SH-SY5Y (cell line): ENCODE data around the gene HSD11B2.

ENCODE experiments used
- GATA2 ChIP-seq: IDR thresholded peaks from 2 replicates; pipeline ENCODE4 v1.6.1; 2011; ENCODE audit warnings: mild to moderate bottlenecking, low read depth, low read length
- GATA3 ChIP-seq: IDR thresholded peaks from 2 replicates; pipeline ENCODE4 v1.6.1; 2011; ENCODE audit warnings: low read depth, mild to moderate bottlenecking, low read length, moderate library complexity

DNA sequence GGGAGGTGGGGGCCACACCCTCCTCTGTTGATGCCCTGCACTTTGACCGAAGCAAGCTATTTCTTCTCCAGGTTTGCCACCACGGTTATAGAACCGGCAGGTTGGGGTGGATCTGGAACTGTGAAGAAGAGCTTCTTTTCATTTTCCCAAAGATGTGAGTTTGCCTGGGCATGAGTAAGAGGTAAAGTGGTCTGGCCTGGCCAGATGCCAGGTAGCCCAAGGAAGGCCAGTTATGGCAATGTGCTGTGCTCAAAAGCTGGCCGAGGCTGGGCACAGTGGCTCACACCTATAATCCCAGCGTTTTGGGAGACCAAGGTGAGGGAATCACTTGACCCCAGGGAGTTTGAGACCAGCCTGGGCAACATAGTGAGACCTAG lies 31.3 kb downstream of the HSD11B2 start:
- TF ChIP-seq GATA2: no peak
- TF ChIP-seq GATA3: no peak
